Measurements from ENCODE around the gene BAIAP3. TPM values are rescaled to one million over a fixed set of nuclear protein-coding genes. Genes with fewer than 3 reads are reported as not detected.

BAIAP3 gene
- total RNA-seq, 2 donors from 2014 or later = 2.5 to 15.7 TPM

- Histone ChIP-seq H3K36me3 (no peaks in the 10 kb centered on the region), H3K4me1 (ENCODE audit: control insufficient read depth in 1 of 2, low read depth in 2 of 2) (peaks cover 0 to 5% of the 10 kb centered on the region in 2 donors), H3K4me3 (no peak overlapping the region), H3K27ac (no peak overlapping the region), H3K27me3 (replicated peaks; ENCODE audit: insufficient read depth) (no peaks in the 10 kb centered on the region), H3K9me3 (no peaks in the 10 kb centered on the region)
- no peak for ATAC-seq (ENCODE audit: insufficient number of reproducible peaks, low FRiP score, low read depth)
- TF ChIP-seq, protein P1, sequence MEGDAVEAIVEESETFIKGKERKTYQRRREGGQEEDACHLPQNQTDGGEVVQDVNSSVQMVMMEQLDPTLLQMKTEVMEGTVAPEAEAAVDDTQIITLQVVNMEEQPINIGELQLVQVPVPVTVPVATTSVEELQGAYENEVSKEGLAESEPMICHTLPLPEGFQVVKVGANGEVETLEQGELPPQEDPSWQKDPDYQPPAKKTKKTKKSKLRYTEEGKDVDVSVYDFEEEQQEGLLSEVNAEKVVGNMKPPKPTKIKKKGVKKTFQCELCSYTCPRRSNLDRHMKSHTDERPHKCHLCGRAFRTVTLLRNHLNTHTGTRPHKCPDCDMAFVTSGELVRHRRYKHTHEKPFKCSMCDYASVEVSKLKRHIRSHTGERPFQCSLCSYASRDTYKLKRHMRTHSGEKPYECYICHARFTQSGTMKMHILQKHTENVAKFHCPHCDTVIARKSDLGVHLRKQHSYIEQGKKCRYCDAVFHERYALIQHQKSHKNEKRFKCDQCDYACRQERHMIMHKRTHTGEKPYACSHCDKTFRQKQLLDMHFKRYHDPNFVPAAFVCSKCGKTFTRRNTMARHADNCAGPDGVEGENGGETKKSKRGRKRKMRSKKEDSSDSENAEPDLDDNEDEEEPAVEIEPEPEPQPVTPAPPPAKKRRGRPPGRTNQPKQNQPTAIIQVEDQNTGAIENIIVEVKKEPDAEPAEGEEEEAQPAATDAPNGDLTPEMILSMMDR (IDR thresholded peaks at IDR 0.05) = no peak
- DNase-seq (ENCODE audit: low spot score) = no peak
Observed at GRCh38 chr16:1297018-1297696, 36.3 kb upstream of the BAIAP3 start.

- H3K36me3 ChIP-seq = no peaks in the 10 kb centered on the region
- H3K9me3 ChIP-seq = no peaks in the 10 kb centered on the region
- no peaks in the 10 kb centered on the region for H3K27me3 ChIP-seq (replicated peaks; ENCODE audit: insufficient read depth)
- peaks cover 0 to 5% of the 10 kb centered on the region in 2 donors for H3K4me1 ChIP-seq (ENCODE audit: control insufficient read depth in 1 of 2, low read depth in 2 of 2)
- no peak overlapping the region for H3K27ac ChIP-seq
- DNase-seq (ENCODE audit: low spot score) (no peak), ATAC-seq (ENCODE audit: insufficient number of reproducible peaks, low FRiP score, low read depth) (no peak)
- H3K4me3 ChIP-seq = no peak overlapping the region
- TF ChIP-seq, protein P1 (IDR thresholded peaks at IDR 0.05) = no peak
Observed at GRCh38 chr16:1298406-1298805, 35.0 kb upstream of the BAIAP3 start.

GRCh38 chr16:1299012-1299867 is 34.2 kb upstream of the BAIAP3 start:
- H3K27me3 ChIP-seq (replicated peaks; ENCODE audit: insufficient read depth) = no peaks in the 10 kb centered on the region
- H3K9me3 ChIP-seq = no peaks in the 10 kb centered on the region
- H3K27ac ChIP-seq = no peak overlapping the region
- DNase-seq (ENCODE audit: low spot score) = no peak
- H3K4me1 ChIP-seq (ENCODE audit: control insufficient read depth in 1 of 2, low read depth in 2 of 2) = peaks cover 0 to 5% of the 10 kb centered on the region in 2 donors
- ATAC-seq (ENCODE audit: insufficient number of reproducible peaks, low FRiP score, low read depth) = no peak
- no peaks in the 10 kb centered on the region for H3K36me3 ChIP-seq
- no peak overlapping the region for H3K4me3 ChIP-seq
- TF ChIP-seq, protein P1 (IDR thresholded peaks at IDR 0.05) = no peak

GRCh38 chr16:1299868-1300203 is 33.6 kb upstream of the BAIAP3 start:
- no peak for ATAC-seq (ENCODE audit: insufficient number of reproducible peaks, low FRiP score, low read depth)
- Histone ChIP-seq H3K27me3 (replicated peaks; ENCODE audit: insufficient read depth) (no peaks in the 10 kb centered on the region), H3K9me3 (no peaks in the 10 kb centered on the region), H3K36me3 (no peaks in the 10 kb centered on the region), H3K27ac (no peak overlapping the region), H3K4me1 (ENCODE audit: control insufficient read depth in 1 of 2, low read depth in 2 of 2) (peaks cover 0 to 5% of the 10 kb centered on the region in 2 donors), H3K4me3 (no peak overlapping the region)
- DNase-seq (ENCODE audit: low spot score) = no peak
- TF ChIP-seq, protein P1 (IDR thresholded peaks at IDR 0.05) = no peak

DNA sequence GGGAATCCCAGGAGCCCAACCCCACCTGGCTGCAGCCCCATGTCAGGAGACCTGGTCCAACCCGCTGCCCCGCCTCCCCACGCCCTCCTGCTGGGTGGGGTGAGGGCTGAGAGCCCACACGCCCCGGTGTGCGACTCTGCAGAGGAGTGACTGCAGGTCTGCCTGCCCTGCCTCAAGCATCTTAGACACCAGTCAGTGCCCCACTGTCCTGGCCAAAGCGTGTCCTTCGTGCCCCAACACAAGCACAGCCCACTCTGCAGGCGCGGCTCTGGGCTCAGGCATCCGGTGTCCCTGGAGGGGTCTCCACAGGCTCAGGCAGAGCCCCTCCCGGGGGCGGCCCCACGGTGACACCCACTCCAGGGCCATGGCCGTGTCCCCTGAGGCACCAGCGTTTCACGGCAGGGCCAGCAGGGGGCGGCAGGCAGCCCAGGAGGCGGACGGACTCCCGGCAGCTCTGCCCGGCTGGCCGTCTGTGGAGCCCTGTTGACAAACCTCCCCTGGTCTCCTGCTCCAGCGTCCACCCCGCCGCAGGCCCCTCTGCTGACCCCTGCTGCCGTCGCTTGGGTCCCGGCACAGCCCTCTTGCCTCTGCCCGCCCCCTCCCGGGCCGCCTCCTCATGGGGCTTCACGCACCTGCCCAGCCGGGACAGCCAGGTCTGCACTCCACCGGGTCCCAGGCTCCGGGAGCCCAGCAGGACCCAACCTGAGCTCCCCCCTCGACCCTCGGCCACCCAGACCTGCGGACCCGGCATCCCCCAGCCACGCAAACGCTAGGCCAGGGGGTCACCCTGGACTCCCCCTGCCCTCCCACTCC is 32.6 kb upstream of the BAIAP3 start:
- Histone ChIP-seq H3K4me1 (ENCODE audit: control insufficient read depth in 1 of 2, low read depth in 2 of 2) (peaks cover 0 to 5% of the 10 kb centered on the region in 2 donors), H3K9me3 (no peaks in the 10 kb centered on the region), H3K27ac (no peak overlapping the region), H3K36me3 (no peaks in the 10 kb centered on the region), H3K4me3 (no peak overlapping the region), H3K27me3 (replicated peaks; ENCODE audit: insufficient read depth) (no peaks in the 10 kb centered on the region)
- DNase-seq (ENCODE audit: low spot score) = no peak
- TF ChIP-seq, protein P1 (IDR thresholded peaks at IDR 0.05) = peak; percentile 76
- peak; percentile 58 for ATAC-seq (ENCODE audit: insufficient number of reproducible peaks, low FRiP score, low read depth)
